Astrocyte (in vitro differentiated cells and primary cell): ENCODE results near the gene FCHO1. TPM values are rescaled to one million over a fixed set of nuclear protein-coding genes. Genes with fewer than 3 reads are reported as not detected.

Source experiments
- DNase-seq: peaks from one replicate; pipeline ENCODE4 v3.0.0-alpha.2; 2010; ENCODE audit warnings: low read depth
- FAIRE-seq: peaks from 2 replicates; lab custom pipeline; 2011; peaks lifted over from hg19 to GRCh38; lab: Jason Lieb, UNC
- H2AFZ ChIP-seq: 2 replicates; pipeline ENCODE4 v1.6.0; 2012; ENCODE audit warnings: low read depth, low read length, inconsistent platforms
- H3K27ac ChIP-seq: 2 replicates; pipeline ENCODE4 v1.5.1; 2011; ENCODE audit warnings: low read depth, low read length, inconsistent platforms
- H3K27me3 ChIP-seq: 2 replicates; pipeline ENCODE4 v1.6.0; 2011; ENCODE audit warnings: low read length, inconsistent platforms; ENCODE audit not compliant: insufficient read depth
- H3K36me3 ChIP-seq: 2 replicates; pipeline ENCODE4 v1.5.1; 2011; ENCODE audit warnings: low read length, inconsistent platforms; ENCODE audit not compliant: insufficient read depth
- H3K4me1 ChIP-seq: 2 replicates; pipeline ENCODE4 v1.5.1; 2011; ENCODE audit warnings: low read length, inconsistent platforms; ENCODE audit not compliant: insufficient read depth
- H3K4me2 ChIP-seq: 2 replicates; pipeline ENCODE4 v1.6.0; 2012; ENCODE audit warnings: low read length, inconsistent platforms
- H3K4me3 ChIP-seq: 2 replicates; pipeline ENCODE4 v1.5.1; 2011; ENCODE audit warnings: low read depth, mild to moderate bottlenecking, low read length, inconsistent platforms; ENCODE audit not compliant: insufficient read depth
- H3K79me2 ChIP-seq: 2 replicates; pipeline ENCODE4 v1.6.0; 2012; ENCODE audit warnings: mild to moderate bottlenecking, low read length, inconsistent platforms; ENCODE audit not compliant: insufficient read depth
- H3K9ac ChIP-seq: 2 replicates; pipeline ENCODE4 v1.6.0; 2012; ENCODE audit warnings: mild to moderate bottlenecking, low read length, inconsistent platforms
- H3K9me3 ChIP-seq: 2 replicates; pipeline ENCODE4 v1.5.1; 2012; ENCODE audit warnings: low read depth, mild to moderate bottlenecking, low read length, inconsistent platforms; ENCODE audit not compliant: insufficient read depth
- H4K20me1 ChIP-seq: 2 replicates; pipeline ENCODE4 v1.6.0; 2012; ENCODE audit warnings: low read length, inconsistent platforms; ENCODE audit not compliant: insufficient read depth
- H3K27ac Mint-ChIP-seq: one replicate; pipeline ENCODE4 v1.8.0; 2021; ENCODE audit warnings: mild to moderate bottlenecking, mixed read lengths; ENCODE audit not compliant: unreplicated experiment
- H3K27me3 Mint-ChIP-seq: one replicate; pipeline ENCODE4 v1.8.0; 2021; ENCODE audit warnings: low read depth, mixed read lengths; ENCODE audit not compliant: unreplicated experiment
- H3K36me3 Mint-ChIP-seq: one replicate; pipeline ENCODE4 v1.8.0; 2021; ENCODE audit warnings: low read depth, mixed read lengths; ENCODE audit not compliant: unreplicated experiment
- H3K4me1 Mint-ChIP-seq: one replicate; pipeline ENCODE4 v1.8.0; 2021; ENCODE audit warnings: low read depth, mixed read lengths; ENCODE audit not compliant: unreplicated experiment
- H3K4me3 Mint-ChIP-seq: one replicate; pipeline ENCODE4 v1.8.0; 2021; ENCODE audit warnings: mild to moderate bottlenecking, moderate library complexity, mixed read lengths; ENCODE audit not compliant: unreplicated experiment
- H3K9me3 Mint-ChIP-seq: one replicate; pipeline ENCODE4 v1.8.0; 2021; ENCODE audit warnings: mild to moderate bottlenecking, mixed read lengths; ENCODE audit not compliant: unreplicated experiment
- CTCF ChIP-seq: IDR thresholded peaks from 2 replicates; pipeline ENCODE4 v1.5.1; 2011; ENCODE audit warnings: low read depth, mild to moderate bottlenecking, inconsistent platforms, low read length, moderate library complexity; ENCODE audit not compliant: insufficient read depth
- EZH2 ChIP-seq: IDR thresholded peaks from 2 replicates; pipeline ENCODE4 v1.6.1; 2012; ENCODE audit warnings: mild to moderate bottlenecking, low read length, inconsistent platforms; ENCODE audit not compliant: insufficient read depth
- total RNA-seq: library from RNA; stranded (reverse); gene quantifications from 2 replicates; pipeline ENCODE4 v1.2.1, GENCODE V29; 2021

Gene FCHO1
- total RNA-seq, 1 donor from 2014 or later = 2.0 TPM

DNA sequence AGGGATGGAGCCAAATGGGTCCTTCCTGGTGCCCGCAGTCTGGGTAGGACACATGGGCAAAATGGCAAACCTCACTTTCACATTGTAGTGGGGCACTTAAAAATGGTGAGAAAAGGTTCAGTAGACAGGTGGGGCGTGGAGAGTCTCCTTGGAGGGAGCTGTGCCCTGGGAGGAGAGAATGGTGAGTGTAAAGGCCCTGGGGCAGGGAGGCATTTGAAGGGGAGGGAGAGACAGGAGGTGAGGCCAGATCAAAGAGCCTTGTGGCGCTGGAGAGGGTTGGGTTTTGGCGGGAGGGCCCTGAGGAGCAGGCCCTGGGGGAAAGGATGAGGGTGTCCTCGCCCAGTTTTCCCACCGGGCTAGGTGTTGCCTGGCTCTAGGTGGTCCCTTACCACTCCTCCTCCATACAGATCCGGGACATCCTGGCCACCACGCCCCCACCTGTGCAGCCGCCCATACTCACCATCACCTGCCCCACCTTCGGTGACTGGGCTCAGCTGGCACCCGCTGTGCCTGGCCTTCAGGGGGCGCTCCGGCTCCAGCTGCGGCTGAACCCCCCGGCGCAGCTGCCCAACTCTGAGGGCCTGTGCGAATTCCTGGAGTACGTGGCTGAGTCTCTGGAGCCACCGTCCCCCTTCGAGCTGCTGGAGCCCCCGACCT is 25.7 kb upstream of the FCHO1 start:
- H3K27ac ChIP-seq = no peak overlapping the region
- FAIRE-seq = no peak
- H2AFZ ChIP-seq = no peak overlapping the region
- Mint-ChIP-seq H3K4me1 (peaks cover 14% of the 10 kb centered on the region), H3K4me3 (no peak overlapping the region), H3K9me3 (no peaks in the 10 kb centered on the region), H3K27ac (no peak overlapping the region), H3K36me3 (peaks cover 15% of the 10 kb centered on the region), H3K27me3 (no peaks in the 10 kb centered on the region)
- H4K20me1 ChIP-seq = peaks cover 73% of the 10 kb centered on the region
- peaks cover 85% of the 10 kb centered on the region for H3K79me2 ChIP-seq
- H3K27me3 ChIP-seq = no peaks in the 10 kb centered on the region
- H3K9ac ChIP-seq = no peak overlapping the region
- no peak for DNase-seq
- TF ChIP-seq CTCF (no peak), EZH2 (no peak)
- H3K9me3 ChIP-seq = no peaks in the 10 kb centered on the region
- no peak overlapping the region for H3K4me2 ChIP-seq
- H3K4me3 ChIP-seq = no peak overlapping the region
- H3K4me1 ChIP-seq = peaks cover 18% of the 10 kb centered on the region
- peaks cover 8% of the 10 kb centered on the region for H3K36me3 ChIP-seq

DNA sequence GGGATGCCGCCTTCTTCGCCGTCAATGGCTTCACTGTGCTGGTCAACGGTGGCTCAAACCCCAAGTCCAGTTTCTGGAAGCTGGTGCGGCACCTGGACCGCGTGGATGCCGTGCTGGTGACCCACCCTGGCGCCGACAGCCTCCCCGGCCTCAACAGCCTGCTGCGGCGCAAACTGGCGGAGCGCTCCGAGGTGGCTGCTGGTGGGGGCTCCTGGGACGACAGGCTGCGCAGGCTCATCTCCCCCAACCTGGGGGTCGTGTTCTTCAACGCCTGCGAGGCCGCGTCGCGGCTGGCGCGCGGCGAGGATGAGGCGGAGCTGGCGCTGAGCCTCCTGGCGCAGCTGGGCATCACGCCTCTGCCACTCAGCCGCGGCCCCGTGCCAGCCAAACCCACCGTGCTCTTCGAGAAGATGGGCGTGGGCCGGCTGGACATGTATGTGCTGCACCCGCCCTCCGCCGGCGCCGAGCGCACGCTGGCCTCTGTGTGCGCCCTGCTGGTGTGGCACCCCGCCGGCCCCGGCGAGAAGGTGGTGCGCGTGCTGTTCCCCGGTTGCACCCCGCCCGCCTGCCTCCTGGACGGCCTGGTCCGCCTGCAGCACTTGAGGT is 25.0 kb upstream of the FCHO1 start:
- Histone ChIP-seq H3K27me3 (no peaks in the 10 kb centered on the region), H2AFZ (no peak overlapping the region), H3K36me3 (peaks cover 11% of the 10 kb centered on the region), H4K20me1 (peaks cover 73% of the 10 kb centered on the region), H3K4me3 (no peak overlapping the region), H3K9me3 (no peaks in the 10 kb centered on the region), H3K4me1 (peaks cover 11% of the 10 kb centered on the region), H3K4me2 (no peak overlapping the region), H3K9ac (no peak overlapping the region), H3K27ac (no peak overlapping the region), H3K79me2 (peaks cover 85% of the 10 kb centered on the region)
- H3K36me3 Mint-ChIP-seq = peaks cover 19% of the 10 kb centered on the region
- peaks cover 7% of the 10 kb centered on the region for H3K4me1 Mint-ChIP-seq
- no peaks in the 10 kb centered on the region for H3K27me3 Mint-ChIP-seq
- TF ChIP-seq EZH2 (no peak), CTCF (no peak)
- no peak overlapping the region for H3K4me3 Mint-ChIP-seq
- peaks cover 2% of the 10 kb centered on the region for H3K9me3 Mint-ChIP-seq
- no peak overlapping the region for H3K27ac Mint-ChIP-seq
- FAIRE-seq (no peak), DNase-seq (no peak)
